Measurements from ENCODE around the gene CSF2.

DNA sequence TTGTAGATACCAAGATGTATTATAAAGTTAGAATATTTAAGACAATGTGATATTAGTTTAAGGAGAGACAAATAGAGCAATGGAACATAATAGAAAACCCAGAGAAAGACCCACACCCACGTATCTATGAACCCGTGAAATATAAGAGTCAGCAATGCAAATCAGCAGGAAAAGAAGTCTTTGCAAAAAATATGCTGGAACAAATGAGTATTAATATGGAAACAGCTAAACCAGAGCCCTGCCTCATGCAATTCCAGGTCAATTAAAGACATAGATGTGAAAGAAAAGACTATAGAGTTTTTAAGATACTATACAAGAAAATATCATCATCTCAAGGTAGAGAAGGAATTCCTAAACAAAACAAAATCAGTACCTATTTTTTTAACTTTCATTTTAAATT is 36.2 kb upstream of the CSF2 start:
- TF ChIP-seq, protein P1, sequence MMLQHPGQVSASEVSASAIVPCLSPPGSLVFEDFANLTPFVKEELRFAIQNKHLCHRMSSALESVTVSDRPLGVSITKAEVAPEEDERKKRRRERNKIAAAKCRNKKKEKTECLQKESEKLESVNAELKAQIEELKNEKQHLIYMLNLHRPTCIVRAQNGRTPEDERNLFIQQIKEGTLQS (IDR thresholded peaks at IDR 0.05) = no peak
- TF ChIP-seq POLR2A (IDR thresholded peaks at IDR 0.05; ENCODE audit: borderline replicate concordance, extremely low read depth, insufficient read depth, insufficient read length) (no peak), CTCF (IDR thresholded peaks at IDR 0.05 in 2 of 3, conservative IDR thresholded peaks at IDR 0.05 in 1 of 3; ENCODE audit: borderline replicate concordance in 1 of 3, insufficient read depth in 1 of 3, low read depth in 2 of 3, low read length in 2 of 3) (no peak), POLR2AphosphoS5 (IDR thresholded peaks at IDR 0.05; ENCODE audit: low read depth, low read length) (no peak), SIN3A (IDR thresholded peaks at IDR 0.05; ENCODE audit: low read depth) (no peak)

Measured in HCT116 (cell line).